B cell (primary cell): Measurements from ENCODE around the gene TNIP1. TPM values are rescaled to one million over a fixed set of nuclear protein-coding genes. Genes with fewer than 3 reads are reported as not detected.

ENCODE experiments used
- ATAC-seq: fragments of 200-7000 bp; cut with Tn5 transposase; one replicate; pipeline ENCODE4 v1.10.0; 2021; ENCODE audit warnings: low read depth, mild to moderate bottlenecking, moderate number of reproducible peaks, moderate library complexity
- CTCF ChIA-PET: fragments of 350-600 bp; sonication (Branson Sonifier 250); formaldehyde crosslinking; loops from one replicate; lab custom pipeline; 2021; ENCODE audit warnings: antibody characterized with exemption, inconsistent platforms; lab: Charles Lee
- POLR2A ChIA-PET: fragments of 350-600 bp; sonication (Branson Sonifier 250); formaldehyde crosslinking; loops from one replicate; lab custom pipeline; 2021; ENCODE audit warnings: antibody characterized with exemption; lab: Charles Lee
- DNase-seq: peaks from one replicate; pipeline ENCODE4 v3.0.0; 2013
- H2AFZ ChIP-seq: 2 replicates; pipeline ENCODE4 v1.6.1; 2012; ENCODE audit warnings: mild to moderate bottlenecking, low read depth, low read length; ENCODE audit not compliant: insufficient read depth, poor library complexity, severe bottlenecking
- H3K27ac ChIP-seq, 2 donors: 1 replicate in 1 of 2; 2 replicates in 1 of 2; pipeline ENCODE4 v1.5.1; 2012 to 2013; ENCODE audit warnings: low read length in 2 of 2, mild to moderate bottlenecking in 2 of 2, moderate library complexity in 1 of 2
- H3K27me3 ChIP-seq, 4 experiments: fragments of 200-600 bp in 1 of 4; sonication (generic) in 1 of 4; replicated peaks in 1 of 4; 1 replicate in 2 of 4; 2 replicates in 2 of 4; pipeline versions ENCODE4 v1.6.1 to v1.7.0; 2013 to 2016; ENCODE audit warnings: low read length in 3 of 4, mild to moderate bottlenecking in 2 of 4, mixed read lengths in 1 of 4, moderate library complexity in 1 of 4; ENCODE audit not compliant: insufficient read depth in 4 of 4, control insufficient read depth in 3 of 4; ENCODE audit errors: control extremely low read depth in 1 of 4
- H3K36me3 ChIP-seq, 2 experiments: replicated peaks in 1 of 2; 1 replicate in 1 of 2; 2 replicates in 1 of 2; pipeline versions ENCODE4 v1.6.1 to v1.7.1; 2013; ENCODE audit warnings: low read length in 1 of 2; ENCODE audit not compliant: insufficient read depth in 2 of 2, control insufficient read depth in 1 of 2; ENCODE audit errors: control extremely low read depth in 1 of 2, extremely low read depth in 1 of 2
- H3K4me1 ChIP-seq, 2 donors: fragments of 200-600 bp in 1 of 2; sonication (generic) in 1 of 2; 1 replicate in 1 of 2; 2 replicates in 1 of 2; pipeline versions ENCODE4 v1.5.1 to v1.6.1; 2013 to 2017; ENCODE audit warnings: low read length in 2 of 2; ENCODE audit not compliant: control insufficient read depth in 2 of 2, insufficient read depth in 2 of 2
- H3K4me2 ChIP-seq: replicated peaks from 2 replicates; pipeline ENCODE3; 2012; ENCODE audit warnings: mild to moderate bottlenecking, low read depth, low read length; ENCODE audit not compliant: poor library complexity, severe bottlenecking
- H3K4me3 ChIP-seq, 5 experiments: fragments of 200-600 bp in 1 of 5; sonication (generic) in 1 of 5; 1 replicate in 3 of 5; 2 replicates in 2 of 5; pipeline versions ENCODE4 v1.5.1 to v1.7.0; 2011 to 2016; ENCODE audit warnings: low read length in 4 of 5, mild to moderate bottlenecking in 4 of 5, low read depth in 2 of 5, control low read depth in 1 of 5, moderate library complexity in 1 of 5; ENCODE audit not compliant: insufficient read depth in 1 of 5; ENCODE audit errors: control extremely low read depth in 1 of 5, extremely low read depth in 1 of 5
- H3K79me2 ChIP-seq: fragments of 200-600 bp; sonication (generic); one replicate; pipeline ENCODE4 v1.6.0; 2016; ENCODE audit warnings: low read length; ENCODE audit not compliant: control insufficient read depth, insufficient read depth
- H3K9ac ChIP-seq: fragments of 200-600 bp; sonication (generic); 2 replicates; pipeline ENCODE4 v1.6.1; 2017; ENCODE audit warnings: mild to moderate bottlenecking, low read length, moderate library complexity
- H3K9me3 ChIP-seq, 3 donors: one replicate each; pipeline versions ENCODE4 v1.6.1 to v1.7.1; 2013; ENCODE audit warnings: low read length in 2 of 3; ENCODE audit not compliant: control insufficient read depth in 2 of 3, insufficient read depth in 1 of 3; ENCODE audit errors: control extremely low read depth in 1 of 3
- H4K20me1 ChIP-seq: 2 replicates; pipeline ENCODE4 v1.6.0; 2012; ENCODE audit warnings: mild to moderate bottlenecking, low read length; ENCODE audit not compliant: insufficient read depth, control insufficient read depth, poor library complexity, severe bottlenecking
- H3K27ac Mint-ChIP-seq: one replicate; pipeline ENCODE4 v1.8.0; 2021; ENCODE audit warnings: mixed read lengths
- H3K27me3 Mint-ChIP-seq: one replicate; pipeline ENCODE4 v1.8.0; 2021; ENCODE audit warnings: mixed read lengths
- H3K4me1 Mint-ChIP-seq: one replicate; pipeline ENCODE4 v1.8.0; 2021; ENCODE audit warnings: mixed read lengths
- H3K4me3 Mint-ChIP-seq: one replicate; pipeline ENCODE4 v1.8.0; 2021; ENCODE audit warnings: mixed read lengths
- H3K9me3 Mint-ChIP-seq: one replicate; pipeline ENCODE4 v1.8.0; 2022; ENCODE audit warnings: mixed read lengths; ENCODE audit not compliant: insufficient read depth
- CTCF ChIP-seq: fragments of 200-600 bp; IDR thresholded peaks from one replicate; pipeline ENCODE4 v1.8.0; 2022; ENCODE audit warnings: antibody characterized with exemption, mild to moderate bottlenecking
- EZH2 ChIP-seq: IDR thresholded peaks from 2 replicates; pipeline ENCODE4 v1.6.1; 2012; ENCODE audit warnings: borderline replicate concordance, low read depth, mild to moderate bottlenecking, moderate library complexity, low read length; ENCODE audit not compliant: insufficient read depth, poor library complexity, severe bottlenecking
- WGBS: methylation state at CpG from one replicate; pipeline ENCODE4 v1.1.5; 2013; ENCODE audit warnings: missing lambda C conversion rate; ENCODE audit not compliant: insufficient coverage; 5-methylcytosine and 5-hydroxymethylcytosine counted together
- intact Hi-C: fragments of 100-400 bp; cut with micrococcal nuclease; formaldehyde crosslinking; loops from one replicate; pipeline ENCODE4 v1.10.0; 2022
- polyA plus RNA-seq: library from polyadenylated mRNA; depleted of rRNA; stranded (reverse); fragments of >200 nt; gene quantifications from 2 replicates; pipeline ENCODE4 v1.2.3, GENCODE V29; 2012
- total RNA-seq, 2 donors: library from RNA; stranded (reverse); fragments of 120-200 nt in 1 of 2; gene quantifications; 1 replicate in 1 of 2; 2 replicates in 1 of 2; pipeline versions ENCODE4 v1.2.3 to v1.2.4, GENCODE V29; 2013 to 2022

Gene TNIP1
- total and polyA plus RNA-seq, 2 donors (not counting 1 experiment from before 2014, with no cell fraction given) = 108 to 294 TPM

- H3K27ac ChIP-seq = peak overlapping the region in 1 of 2 donors; percentile 62
- intact Hi-C loops = loop anchor here (1.0 kb wide), 1 partner anchor 8 kb away; no protein-coding TSS in a partner anchor
- ATAC-seq = no peak
- peaks cover 100% of the 10 kb centered on the region for H4K20me1 ChIP-seq
- Mint-ChIP-seq H3K4me3 (peak overlapping the region; percentile 59), H3K27ac (peak overlapping the region; percentile 88), H3K4me1 (peaks cover 76% of the 10 kb centered on the region), H3K9me3 (no peaks in the 10 kb centered on the region), H3K27me3 (no peaks in the 10 kb centered on the region)
- peak overlapping the region; percentile 54 for H3K4me2 ChIP-seq
- POLR2A ChIA-PET = interaction anchor here (0.9 to 1.6 kb wide), 2 partner anchors 13 to 185 kb away, joined by 5 to 7 read pairs; partner anchors contain the start of genes GM2A and TNIP1
- peaks cover 100% of the 10 kb centered on the region for H3K79me2 ChIP-seq
- H3K9me3 ChIP-seq = no peaks in the 10 kb centered on the region
- H3K4me1 ChIP-seq = peaks cover 36 to 55% of the 10 kb centered on the region in 2 donors
- CTCF ChIA-PET = interaction anchor here (0.9 to 3.8 kb wide), 7 partner anchors 9 to 97 kb away, joined by 3 to 17 read pairs (median 6); no protein-coding TSS in a partner anchor
- peaks cover 0 to 65% of the 10 kb centered on the region in 2 experiments for H3K36me3 ChIP-seq
- no peak for TF ChIP-seq EZH2
- TF ChIP-seq CTCF = no peak
- WGBS = 81% methylated on average over 8 of the region's 14 CpGs
- DNase-seq = no peak
- no peaks in the 10 kb centered on the region for H3K27me3 ChIP-seq
- H3K9ac ChIP-seq = no peak overlapping the region
- no peak overlapping the region for H3K4me3 ChIP-seq
- H2AFZ ChIP-seq = no peak overlapping the region
Measured at GRCh38 chr5:151067632-151068432, 13.0 kb downstream of the TNIP1 start.

DNA sequence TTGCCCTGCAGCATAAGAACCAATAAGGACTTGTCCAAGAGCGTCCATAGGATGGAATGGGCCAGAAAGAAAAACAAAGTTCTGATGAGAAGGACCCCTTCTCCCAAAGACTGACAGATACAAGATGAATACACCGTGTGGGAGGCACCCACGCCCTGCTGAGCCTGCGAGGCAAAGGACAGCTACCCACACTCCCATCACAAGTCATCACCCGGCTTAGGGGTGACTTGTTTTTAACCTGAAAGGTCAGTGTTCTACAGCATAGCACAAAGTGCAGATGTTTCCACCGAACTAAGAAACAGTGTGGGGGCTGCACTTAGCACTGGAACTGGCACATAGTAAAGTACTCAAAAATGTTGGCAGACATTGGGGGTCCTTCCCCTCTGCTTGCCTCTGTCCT lies 13.9 kb downstream of the TNIP1 start:
- intact Hi-C loops = no loop called here
- H4K20me1 ChIP-seq = peaks cover 100% of the 10 kb centered on the region
- WGBS = 77% methylated on average over 3 of the region's 6 CpGs

More for the DNA sequence above, 13.9 kb downstream of the TNIP1 start:
- H3K4me1 Mint-ChIP-seq = peaks cover 69% of the 10 kb centered on the region
- Histone ChIP-seq H3K79me2 (peaks cover 97% of the 10 kb centered on the region), H3K27ac (no peak overlapping the region), H3K9ac (no peak overlapping the region), H3K4me1 (peaks cover 36 to 51% of the 10 kb centered on the region in 2 donors), H3K36me3 (peaks cover 0 to 70% of the 10 kb centered on the region in 2 experiments), H3K4me2 (no peak overlapping the region), H3K9me3 (no peaks in the 10 kb centered on the region), H3K4me3 (no peak overlapping the region), H3K27me3 (no peaks in the 10 kb centered on the region), H2AFZ (no peak overlapping the region)
- no peaks in the 10 kb centered on the region for H3K27me3 Mint-ChIP-seq
- no peaks in the 10 kb centered on the region for H3K9me3 Mint-ChIP-seq
- ATAC-seq = no peak
- peak overlapping the region; percentile 82 for H3K27ac Mint-ChIP-seq
- ChIA-PET POLR2A (interaction anchor here (1.2 kb wide), 1 partner anchor 12 kb away, joined by 3 read pairs; no protein-coding TSS in a partner anchor), CTCF (interaction anchor here (2.9 kb wide), 1 partner anchor 49 kb away, joined by 16 read pairs; no protein-coding TSS in a partner anchor)
- no peak for DNase-seq
- no peak for TF ChIP-seq EZH2
- peak overlapping the region; percentile 11 for H3K4me3 Mint-ChIP-seq
